Vagina (tissue), 2 donors: Measurements from ENCODE around the gene CLIP3. TPM values are rescaled to one million over a fixed set of nuclear protein-coding genes. Genes with fewer than 3 reads are reported as not detected.

Source experiments
- DNase-seq, 2 donors: peaks; one replicate each; pipeline ENCODE4 v3.0.0-alpha.2; 2017; ENCODE audit errors: extremely low spot score in 2 of 2
- H3K27ac ChIP-seq: fragments of 200-600 bp; sonication (generic); one replicate; pipeline ENCODE4 v1.5.1; 2019
- H3K27me3 ChIP-seq: fragments of 200-600 bp; sonication (generic); one replicate; pipeline ENCODE4 v1.5.1; 2019
- H3K36me3 ChIP-seq, 2 donors: fragments of 200-600 bp; sonication (generic); one replicate each; pipeline ENCODE4 v1.5.1; 2017 to 2019
- H3K4me1 ChIP-seq: fragments of 200-600 bp; sonication (generic); one replicate; pipeline ENCODE4 v1.5.1; 2019
- H3K4me3 ChIP-seq, 2 donors: fragments of 200-600 bp; sonication (generic); 1 replicate in 1 of 2; 2 replicates in 1 of 2; pipeline ENCODE4 v1.5.1; 2016 to 2019
- H3K9me3 ChIP-seq: fragments of 200-600 bp; sonication (generic); one replicate; pipeline ENCODE4 v1.5.1; 2019
- CTCF ChIP-seq, 3 experiments: fragments of 450-650 bp in 2 of 3; fragments of 200-600 bp in 1 of 3; sonication (generic) in 1 of 3; IDR thresholded peaks; one replicate each; pipeline ENCODE4 v1.5.1; 2017 to 2019; ENCODE audit warnings: antibody characterized with exemption in 3 of 3, mild to moderate bottlenecking in 2 of 3, moderate library complexity in 2 of 3
- POLR2A ChIP-seq, 2 donors: fragments of 450-650 bp; IDR thresholded peaks; one replicate each; pipeline ENCODE4 v1.6.1; 2017; ENCODE audit warnings: antibody characterized with exemption in 2 of 2, mild to moderate bottlenecking in 2 of 2, moderate library complexity in 2 of 2
- POLR2AphosphoS5 ChIP-seq, 2 donors: sonication (generic); formaldehyde crosslinking; IDR thresholded peaks; one replicate each; pipeline ENCODE4 v1.9.0; 2017; ENCODE audit warnings: antibody characterized with exemption in 2 of 2, mild to moderate bottlenecking in 2 of 2, low read depth in 1 of 2; ENCODE audit not compliant: insufficient read depth in 1 of 2
- intact Hi-C: fragments of 100-400 bp; cut with DNase I; formaldehyde crosslinking; loops from one replicate; pipeline ENCODE4 v1.15.1; 2023
- total RNA-seq: library from RNA; depleted of rRNA; stranded (reverse); fragments of >200 nt; gene quantifications from one replicate; pipeline ENCODE4 v1.2.3, GENCODE V29; 2016

The CLIP3 gene
- total RNA-seq, 1 donor from 2014 or later = 31.9 TPM

GRCh38 chr19:36026091-36026876 lies 6.4 kb downstream of the CLIP3 start:
- no peaks in the 10 kb centered on the region for H3K4me1 ChIP-seq
- H3K27me3 ChIP-seq = no peaks in the 10 kb centered on the region
- no peak overlapping the region for H3K4me3 ChIP-seq
- no peak overlapping the region for H3K27ac ChIP-seq
- no peaks in the 10 kb centered on the region for H3K9me3 ChIP-seq
- intact Hi-C loops = no loop called here
- peaks cover 0 to 31% of the 10 kb centered on the region in 2 donors for H3K36me3 ChIP-seq
- no peak for DNase-seq
- no peak for TF ChIP-seq CTCF (IDR thresholded peaks at IDR 0.05)
- TF ChIP-seq POLR2AphosphoS5 (IDR thresholded peaks at IDR 0.05; ENCODE audit: insufficient read depth in 1 of 2, low read depth in 1 of 2) = no peak
- TF ChIP-seq POLR2A (IDR thresholded peaks at IDR 0.05) = no peak

- Histone ChIP-seq H3K36me3 (peaks cover 0 to 31% of the 10 kb centered on the region in 2 donors), H3K27ac (no peak overlapping the region), H3K4me3 (no peak overlapping the region), H3K4me1 (no peaks in the 10 kb centered on the region), H3K9me3 (no peaks in the 10 kb centered on the region), H3K27me3 (no peaks in the 10 kb centered on the region)
- intact Hi-C loops = no loop called here
- no peak for DNase-seq
- TF ChIP-seq POLR2AphosphoS5 (IDR thresholded peaks at IDR 0.05; ENCODE audit: insufficient read depth in 1 of 2, low read depth in 1 of 2) (no peak), POLR2A (IDR thresholded peaks at IDR 0.05) (no peak), CTCF (IDR thresholded peaks at IDR 0.05) (no peak)
Observed at GRCh38 chr19:36025541-36025940, 7.1 kb downstream of the CLIP3 start.

- intact Hi-C loops = no loop called here
- H3K4me3 ChIP-seq = no peak overlapping the region
- no peaks in the 10 kb centered on the region for H3K27me3 ChIP-seq
- H3K27ac ChIP-seq = no peak overlapping the region
- peaks cover 0 to 38% of the 10 kb centered on the region in 2 donors for H3K36me3 ChIP-seq
- DNase-seq = no peak
- H3K9me3 ChIP-seq = no peaks in the 10 kb centered on the region
- TF ChIP-seq POLR2AphosphoS5 (IDR thresholded peaks at IDR 0.05; ENCODE audit: insufficient read depth in 1 of 2, low read depth in 1 of 2) = no peak
- no peak for TF ChIP-seq POLR2A (IDR thresholded peaks at IDR 0.05)
- TF ChIP-seq CTCF (IDR thresholded peaks at IDR 0.05) = no peak
- no peaks in the 10 kb centered on the region for H3K4me1 ChIP-seq
Observed at GRCh38 chr19:36023432-36023831, 9.2 kb downstream of the CLIP3 start.

GRCh38 chr19:36019061-36019670 lies 13.5 kb downstream of the CLIP3 start:
- intact Hi-C loops = no loop called here
- no peak for DNase-seq

More at GRCh38 chr19:36019061-36019670, 13.5 kb downstream of the CLIP3 start:
- peaks cover 7% of the 10 kb centered on the region for H3K4me1 ChIP-seq
- H3K27me3 ChIP-seq = no peaks in the 10 kb centered on the region
- no peak overlapping the region for H3K4me3 ChIP-seq
- H3K9me3 ChIP-seq = no peaks in the 10 kb centered on the region
- H3K36me3 ChIP-seq = peaks cover 0 to 43% of the 10 kb centered on the region in 2 donors
- no peak overlapping the region for H3K27ac ChIP-seq
- TF ChIP-seq CTCF (IDR thresholded peaks at IDR 0.05) (no peak), POLR2A (IDR thresholded peaks at IDR 0.05) (no peak), POLR2AphosphoS5 (IDR thresholded peaks at IDR 0.05; ENCODE audit: insufficient read depth in 1 of 2, low read depth in 1 of 2) (no peak)
